Ascending aorta (tissue), 2 donors: ENCODE data around the gene MYL7. TPM values are rescaled to one million over a fixed set of nuclear protein-coding genes. Genes with fewer than 3 reads are reported as not detected.
A peak's percentile ranks its signal among the peaks of the same experiment; 100 is the strongest.
"Not testable (repeated sequence)": the region's sequence is repeated elsewhere in the genome, so short reads cannot be mapped to it uniquely, and the experiment has no call there.

Experiments used
- DNase-seq, 2 donors: peaks; one replicate each; pipeline ENCODE4 v3.0.0-alpha.2; 2019; ENCODE audit warnings: low spot score in 2 of 2
- H3K27ac ChIP-seq, 2 donors: fragments of 200-600 bp; sonication (generic); one replicate each; pipeline ENCODE4 v1.5.1; 2016 to 2017; ENCODE audit warnings: mild to moderate bottlenecking in 1 of 2
- H3K27me3 ChIP-seq: fragments of 200-600 bp; sonication (generic); one replicate; pipeline ENCODE4 v1.5.1; 2017
- H3K36me3 ChIP-seq, 2 donors: fragments of 200-600 bp; sonication (generic); one replicate each; pipeline ENCODE4 v1.5.1; 2016
- H3K4me1 ChIP-seq, 2 donors: fragments of 200-600 bp; sonication (generic); one replicate each; pipeline ENCODE4 v1.5.1; 2016 to 2017; ENCODE audit warnings: mild to moderate bottlenecking in 1 of 2
- H3K4me3 ChIP-seq, 2 donors: fragments of 200-600 bp; sonication (generic); one replicate each; pipeline ENCODE4 v1.5.1; 2016 to 2017; ENCODE audit warnings: mild to moderate bottlenecking in 1 of 2
- H3K9me3 ChIP-seq, 2 donors: fragments of 200-600 bp; sonication (generic); one replicate each; pipeline ENCODE4 v1.5.1; 2016
- CTCF ChIP-seq, 3 experiments: fragments of 200-600 bp in 2 of 3; fragments of 450-650 bp in 1 of 3; sonication (generic) in 2 of 3; IDR thresholded peaks; one replicate each; pipeline ENCODE4 v1.5.1; 2016 to 2019; ENCODE audit warnings: antibody characterized with exemption in 3 of 3, mild to moderate bottlenecking in 1 of 3, moderate library complexity in 1 of 3
- intact Hi-C: fragments of 100-400 bp; cut with DNase I; formaldehyde crosslinking; loops from one replicate; pipeline ENCODE4 v1.15.1; 2023
- total RNA-seq: library from RNA; depleted of rRNA; stranded (reverse); fragments of >200 nt; gene quantifications from one replicate; pipeline ENCODE4 v1.1.0, GENCODE V29; 2016

MYL7 gene
- total RNA-seq, 1 donor from 2014 or later, result not detected

GRCh38 chr7:44183386-44183785 is 42.3 kb upstream of the MYL7 start:
- intact Hi-C loops, result no loop called here
- Histone ChIP-seq H3K36me3 (no peaks in the 10 kb centered on the region), H3K4me1 (no peaks in the 10 kb centered on the region), H3K27me3 (no peaks in the 10 kb centered on the region), H3K4me3 (no peak overlapping the region), H3K9me3 (peaks cover 0 to 7% of the 10 kb centered on the region in 2 donors), H3K27ac (no peak overlapping the region)
- no peak for TF ChIP-seq CTCF (IDR thresholded peaks at IDR 0.05)
- no peak for DNase-seq

DNA sequence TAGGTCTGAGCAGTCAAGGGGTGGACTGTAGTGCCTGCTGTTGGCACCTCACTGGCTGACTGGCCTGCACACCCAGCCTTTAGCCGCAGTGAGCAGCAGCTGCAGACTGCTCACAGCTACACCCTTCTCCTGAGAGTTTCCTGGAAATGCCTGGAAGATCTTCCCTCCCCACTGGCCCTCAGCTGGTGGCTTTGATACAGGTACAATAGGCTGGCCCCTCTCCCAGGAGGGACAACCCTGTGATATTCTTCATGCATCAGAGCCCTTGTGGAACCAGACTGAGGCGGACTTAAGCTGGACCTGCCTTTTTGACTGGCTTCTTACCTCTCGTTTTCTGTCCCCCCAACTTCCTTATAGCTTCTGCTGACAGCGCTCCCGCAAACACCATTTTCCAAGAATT is 41.7 kb upstream of the MYL7 start:
- H3K4me1 ChIP-seq, result no peaks in the 10 kb centered on the region
- no peak for TF ChIP-seq CTCF (IDR thresholded peaks at IDR 0.05)
- H3K36me3 ChIP-seq, result no peaks in the 10 kb centered on the region
- intact Hi-C loops, result no loop called here
- H3K27ac ChIP-seq, result no peak overlapping the region
- H3K4me3 ChIP-seq, result no peak overlapping the region
- no peaks in the 10 kb centered on the region for H3K27me3 ChIP-seq
- DNase-seq, result no peak
- peaks cover 0 to 7% of the 10 kb centered on the region in 2 donors for H3K9me3 ChIP-seq

DNA sequence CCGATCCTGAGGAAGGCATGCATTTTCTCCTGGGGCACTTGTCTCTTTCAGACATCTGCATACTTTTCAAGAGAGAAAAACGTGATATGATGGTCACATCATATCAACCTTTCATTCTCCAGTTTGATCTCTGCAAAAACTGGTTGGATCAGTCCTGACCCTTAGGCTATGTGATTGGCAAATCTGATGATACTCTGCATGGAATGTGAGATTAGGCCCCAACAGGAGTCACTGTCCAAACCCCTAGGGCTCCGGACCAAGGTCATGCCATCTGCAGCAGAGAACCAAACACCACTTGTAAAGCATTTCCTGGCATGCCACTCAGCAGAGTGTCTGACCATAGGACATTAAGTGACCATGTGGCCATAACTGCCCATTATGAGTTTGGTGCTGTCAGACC is 39.5 kb upstream of the MYL7 start:
- no peaks in the 10 kb centered on the region for H3K36me3 ChIP-seq
- intact Hi-C loops, result no loop called here
- H3K27me3 ChIP-seq, result no peaks in the 10 kb centered on the region
- H3K4me3 ChIP-seq, result no peak overlapping the region
- TF ChIP-seq CTCF (IDR thresholded peaks at IDR 0.05), result no peak
- no peak overlapping the region for H3K27ac ChIP-seq
- H3K4me1 ChIP-seq, result no peaks in the 10 kb centered on the region
- no peak for DNase-seq
- peaks cover 0 to 7% of the 10 kb centered on the region in 2 donors for H3K9me3 ChIP-seq

DNA sequence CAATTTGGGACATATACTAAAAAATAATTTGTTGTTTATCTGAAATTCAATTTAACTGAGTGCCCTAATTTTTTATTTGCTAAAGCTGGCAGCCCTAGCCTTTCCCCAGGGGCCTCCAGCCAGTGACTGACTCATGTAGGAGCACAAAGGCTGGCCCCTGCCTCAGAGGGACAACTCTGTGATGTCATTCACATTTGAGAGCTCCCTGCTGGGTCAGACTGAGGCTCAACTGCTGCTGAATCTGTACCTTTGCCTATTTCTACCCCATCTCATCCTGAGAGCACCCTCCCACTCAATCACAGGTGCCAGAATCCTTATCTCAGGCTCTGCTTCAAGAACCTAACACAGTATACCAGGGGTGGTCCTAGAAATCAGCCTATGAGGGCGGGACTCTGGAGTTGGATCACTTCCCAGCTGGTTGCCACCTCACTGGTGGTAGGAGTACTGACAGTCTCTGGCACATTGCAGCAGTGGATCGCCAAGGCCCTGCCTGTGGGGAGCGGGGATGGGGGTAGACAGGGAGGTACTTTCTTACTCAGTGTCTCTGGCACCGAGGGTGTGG is 36.5 kb upstream of the MYL7 start:
- intact Hi-C loops, result no loop called here

DNA sequence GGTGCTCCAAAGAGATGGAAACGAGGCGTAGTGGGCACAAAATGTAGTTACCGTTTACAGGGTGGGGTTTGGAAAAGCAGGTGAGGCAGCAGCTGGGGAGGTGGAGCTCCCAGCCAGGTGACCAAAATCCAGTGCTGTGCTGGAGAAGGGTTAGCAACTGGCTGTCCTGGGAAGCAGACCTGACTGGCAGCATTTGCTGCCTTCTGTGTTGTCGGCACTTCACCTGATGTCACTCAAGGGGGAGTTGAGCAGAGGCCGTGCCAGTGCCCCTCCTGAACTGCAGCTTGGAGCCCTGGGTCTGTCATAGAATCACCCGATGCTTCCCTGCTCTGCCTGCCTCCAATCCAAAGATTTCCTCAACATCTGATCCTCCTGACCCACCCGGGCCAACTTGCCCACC is 35.4 kb upstream of the MYL7 start:
- no peak for TF ChIP-seq CTCF (IDR thresholded peaks at IDR 0.05)
- Histone ChIP-seq H3K36me3 (no peaks in the 10 kb centered on the region), H3K9me3 (no peaks in the 10 kb centered on the region), H3K4me3 (no peak overlapping the region), H3K4me1 (no peaks in the 10 kb centered on the region), H3K27ac (no peak overlapping the region), H3K27me3 (no peaks in the 10 kb centered on the region)
- intact Hi-C loops, result no loop called here
- no peak for DNase-seq

More for the DNA sequence above, 36.5 kb upstream of the MYL7 start:
- no peak for TF ChIP-seq CTCF (IDR thresholded peaks at IDR 0.05)
- Histone ChIP-seq H3K36me3 (no peaks in the 10 kb centered on the region), H3K9me3 (peaks cover 0 to under 1% of the 10 kb centered on the region in 2 donors), H3K4me3 (no peak overlapping the region), H3K4me1 (no peaks in the 10 kb centered on the region), H3K27ac (peak overlapping the region in 1 of 2 donors; percentile 58), H3K27me3 (no peaks in the 10 kb centered on the region)
- DNase-seq, result no peak

GRCh38 chr7:44175730-44176129 is 34.6 kb upstream of the MYL7 start:
- Histone ChIP-seq H3K27ac (no peak overlapping the region), H3K27me3 (no peaks in the 10 kb centered on the region), H3K36me3 (no peaks in the 10 kb centered on the region), H3K9me3 (no peaks in the 10 kb centered on the region), H3K4me1 (no peaks in the 10 kb centered on the region), H3K4me3 (no peak overlapping the region)
- intact Hi-C loops, result no loop called here
- no peak for TF ChIP-seq CTCF (IDR thresholded peaks at IDR 0.05)
- DNase-seq, result no peak

DNA sequence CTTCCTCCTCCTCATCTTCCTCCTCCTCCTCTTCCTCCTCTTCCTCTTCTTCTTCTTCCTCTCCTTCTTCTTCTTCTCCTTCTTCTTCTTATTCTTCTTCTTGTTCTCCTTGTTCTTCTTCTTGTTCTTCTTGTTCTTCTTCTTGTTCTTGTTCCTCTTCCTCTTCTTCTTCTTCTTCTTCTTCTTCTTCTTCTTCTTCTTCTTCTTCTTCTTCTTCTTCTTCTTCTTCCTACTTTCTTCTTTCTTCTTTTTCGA is 33.5 kb upstream of the MYL7 start:
- intact Hi-C loops, DNase-seq, H3K4me1 ChIP-seq, H3K27ac ChIP-seq, H3K4me3 ChIP-seq, H3K27me3 ChIP-seq, H3K9me3 ChIP-seq, H3K36me3 ChIP-seq: not testable (repeated sequence)
